Esophagus muscularis mucosa (tissue), 3 donors: ENCODE results near the gene CLCN6.

ENCODE experiments used
- EP300 ChIP-seq: sonication (generic); formaldehyde crosslinking; IDR thresholded peaks from one replicate; pipeline ENCODE4 v1.6.1; 2017; ENCODE audit warnings: antibody characterized with exemption
- TF ChIP-seq, protein P1 (sequence below), 3 experiments: fragments of 200-600 bp in 2 of 3; fragments of 450-650 bp in 1 of 3; sonication (generic) in 2 of 3; IDR thresholded peaks; one replicate each; pipeline ENCODE4 v1.5.1; 2017 to 2019; ENCODE audit warnings: antibody characterized with exemption in 3 of 3, mild to moderate bottlenecking in 2 of 3, moderate library complexity in 1 of 3

DNA sequence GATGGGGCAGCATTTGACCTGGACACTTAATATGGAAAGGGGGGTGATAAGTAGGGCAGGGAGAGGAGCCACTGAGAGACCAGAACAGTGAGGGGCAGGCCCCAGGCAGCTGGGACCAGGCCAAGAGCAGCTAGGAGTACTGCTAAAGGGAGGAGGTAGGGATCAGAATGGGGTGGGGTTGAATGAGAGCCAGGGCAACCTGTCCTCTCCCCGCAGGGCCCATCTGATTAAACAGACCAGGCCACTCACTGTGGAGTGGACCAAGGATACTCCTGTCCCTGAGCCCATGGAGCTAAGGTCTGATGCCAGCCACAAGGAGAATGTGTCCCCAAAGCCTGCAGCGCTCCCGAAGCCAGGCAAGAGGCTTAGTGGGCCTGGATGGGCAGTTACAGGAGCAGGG lies 41.9 kb upstream of the CLCN6 start:
- TF ChIP-seq EP300: no peak
- TF ChIP-seq, protein P1, sequence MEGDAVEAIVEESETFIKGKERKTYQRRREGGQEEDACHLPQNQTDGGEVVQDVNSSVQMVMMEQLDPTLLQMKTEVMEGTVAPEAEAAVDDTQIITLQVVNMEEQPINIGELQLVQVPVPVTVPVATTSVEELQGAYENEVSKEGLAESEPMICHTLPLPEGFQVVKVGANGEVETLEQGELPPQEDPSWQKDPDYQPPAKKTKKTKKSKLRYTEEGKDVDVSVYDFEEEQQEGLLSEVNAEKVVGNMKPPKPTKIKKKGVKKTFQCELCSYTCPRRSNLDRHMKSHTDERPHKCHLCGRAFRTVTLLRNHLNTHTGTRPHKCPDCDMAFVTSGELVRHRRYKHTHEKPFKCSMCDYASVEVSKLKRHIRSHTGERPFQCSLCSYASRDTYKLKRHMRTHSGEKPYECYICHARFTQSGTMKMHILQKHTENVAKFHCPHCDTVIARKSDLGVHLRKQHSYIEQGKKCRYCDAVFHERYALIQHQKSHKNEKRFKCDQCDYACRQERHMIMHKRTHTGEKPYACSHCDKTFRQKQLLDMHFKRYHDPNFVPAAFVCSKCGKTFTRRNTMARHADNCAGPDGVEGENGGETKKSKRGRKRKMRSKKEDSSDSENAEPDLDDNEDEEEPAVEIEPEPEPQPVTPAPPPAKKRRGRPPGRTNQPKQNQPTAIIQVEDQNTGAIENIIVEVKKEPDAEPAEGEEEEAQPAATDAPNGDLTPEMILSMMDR (IDR thresholded peaks at IDR 0.05): no peak
